GM23338 (cell line): ENCODE data around the gene HOXB6.

ENCODE experiments used
- CREB1 ChIP-seq: fragments of 250-450 bp; sonication (Bioruptor Pico); IDR thresholded peaks from 2 replicates; pipeline ENCODE4 v1.5.0; 2020; ENCODE audit warnings: low read depth, mild to moderate bottlenecking, moderate library complexity
- CTCF ChIP-seq, 2 experiments: fragments of 200-600 bp in 1 of 2; sonication (generic) in 1 of 2; conservative IDR thresholded peaks; 2 replicates each; pipeline versions ENCODE4 v1.5.1 to v1.6.1; 2016 to 2017; ENCODE audit warnings: antibody characterized with exemption in 2 of 2, low read depth in 2 of 2, mild to moderate bottlenecking in 2 of 2, moderate library complexity in 1 of 2
- ETS1 ChIP-seq: IDR thresholded peaks from 2 replicates; pipeline ENCODE4 v1.6.1; 2016; ENCODE audit warnings: antibody characterized with exemption
- EZH2 ChIP-seq: fragments of 200-600 bp; sonication (generic); IDR thresholded peaks from one replicate; pipeline ENCODE4 v1.8.0; 2017; ENCODE audit warnings: antibody characterized with exemption, mild to moderate bottlenecking, low read depth; ENCODE audit not compliant: unreplicated experiment
- EZH2phosphoT487 ChIP-seq: fragments of 200-600 bp; sonication (generic); IDR thresholded peaks from one replicate; pipeline ENCODE4 v1.8.1; 2018; ENCODE audit warnings: antibody characterized with exemption; ENCODE audit not compliant: unreplicated experiment
- JUNB ChIP-seq: IDR thresholded peaks from one replicate; pipeline ENCODE4 v1.6.1; 2016; ENCODE audit warnings: antibody characterized with exemption; ENCODE audit not compliant: unreplicated experiment
- NANOG ChIP-seq: IDR thresholded peaks from 2 replicates; pipeline ENCODE4 v1.6.1; 2016; ENCODE audit warnings: antibody characterized with exemption, borderline replicate concordance
- POLR2AphosphoS5 ChIP-seq: IDR thresholded peaks from 2 replicates; pipeline ENCODE4 v1.6.1; 2016; ENCODE audit warnings: antibody characterized with exemption, low read depth
- REST ChIP-seq: IDR thresholded peaks from one replicate; pipeline ENCODE4 v1.6.1; 2018; ENCODE audit warnings: antibody characterized with exemption; ENCODE audit not compliant: unreplicated experiment
- STAT1 ChIP-seq: IDR thresholded peaks from one replicate; pipeline ENCODE4 v1.6.1; 2016; ENCODE audit warnings: antibody characterized with exemption; ENCODE audit not compliant: unreplicated experiment
- ZNF114 ChIP-seq: fragments of 250-450 bp; sonication (Bioruptor Pico); IDR thresholded peaks from 2 replicates; pipeline ENCODE4 v1.5.0; 2020; ENCODE audit warnings: mild to moderate bottlenecking, moderate library complexity
- ZNF331 ChIP-seq: fragments of 250-450 bp; sonication (Bioruptor Pico); IDR thresholded peaks from 2 replicates; pipeline ENCODE4 v1.5.0; 2020; ENCODE audit warnings: low read depth, mild to moderate bottlenecking, moderate library complexity
- ZNF462 ChIP-seq: fragments of 250-450 bp; sonication (Bioruptor Pico); IDR thresholded peaks from 2 replicates; pipeline ENCODE4 v1.5.0; 2020; ENCODE audit warnings: mild to moderate bottlenecking, moderate library complexity

GRCh38 chr17:48551214-48551555 lies 53.6 kb downstream of the HOXB6 start:
- TF ChIP-seq REST = no peak
- no peak for TF ChIP-seq CTCF (conservative IDR thresholded peaks at IDR 0.05; ENCODE audit: low read depth in 2 of 2)
- TF ChIP-seq EZH2 = peak; percentile 38
- no peak for TF ChIP-seq CREB1
- TF ChIP-seq POLR2AphosphoS5 = no peak
- TF ChIP-seq STAT1 = no peak
- no peak for TF ChIP-seq EZH2phosphoT487
- TF ChIP-seq ZNF114 (CRISPR knock-in tag) = no peak
- no peak for TF ChIP-seq JUNB
- TF ChIP-seq NANOG = no peak
- no peak for TF ChIP-seq ZNF331 (CRISPR knock-in tag)
- no peak for TF ChIP-seq ETS1
- no peak for TF ChIP-seq ZNF462 (CRISPR knock-in tag)
